GM18951 (cell line): Measurements from ENCODE around the gene ESRRA.

Experiments
- POLR2A ChIP-seq: IDR thresholded peaks from 4 replicates; pipeline ENCODE4 v1.6.1; 2011; ENCODE audit warnings: mild to moderate bottlenecking; ENCODE audit not compliant: insufficient read length, insufficient read depth; ENCODE audit errors: extremely low read depth
- in situ Hi-C: fragments of 300-500 bp; cut with MboI; formaldehyde crosslinking; loops from one replicate; pipeline ENCODE4 v1.12.0; 2022; ENCODE audit warnings: low sequenced_read_pairs, mixed read lengths, inconsistent platforms; ENCODE audit not compliant: unreplicated experiment

Gene ESRRA

GRCh38 chr11:64327993-64328392 lies 22.7 kb downstream of the ESRRA start:
- in situ Hi-C loops = no loop called here

DNA sequence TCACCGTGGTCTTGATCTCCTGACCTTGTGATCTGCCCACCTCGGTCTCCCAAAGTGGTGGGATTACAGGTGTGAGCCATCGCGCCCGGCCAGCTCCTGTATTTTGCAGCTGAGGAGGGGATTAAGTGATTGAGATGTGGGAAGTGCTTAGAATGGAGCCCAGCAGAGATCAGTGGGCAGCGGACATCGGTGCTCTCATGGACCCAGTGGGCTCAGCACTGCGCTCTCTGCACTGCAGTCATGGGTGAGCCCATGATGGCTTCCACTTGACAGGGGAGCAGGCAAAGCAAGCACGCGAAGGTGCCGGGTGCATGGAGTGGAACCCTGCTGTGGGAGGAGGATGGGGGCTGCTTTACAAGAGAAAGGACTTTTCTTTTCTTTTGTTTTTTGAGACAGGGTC lies 25.6 kb downstream of the ESRRA start:
- in situ Hi-C loops = no loop called here
- no peak for TF ChIP-seq POLR2A

More at GRCh38 chr11:64327993-64328392, 22.7 kb downstream of the ESRRA start:
- TF ChIP-seq POLR2A = no peak

DNA sequence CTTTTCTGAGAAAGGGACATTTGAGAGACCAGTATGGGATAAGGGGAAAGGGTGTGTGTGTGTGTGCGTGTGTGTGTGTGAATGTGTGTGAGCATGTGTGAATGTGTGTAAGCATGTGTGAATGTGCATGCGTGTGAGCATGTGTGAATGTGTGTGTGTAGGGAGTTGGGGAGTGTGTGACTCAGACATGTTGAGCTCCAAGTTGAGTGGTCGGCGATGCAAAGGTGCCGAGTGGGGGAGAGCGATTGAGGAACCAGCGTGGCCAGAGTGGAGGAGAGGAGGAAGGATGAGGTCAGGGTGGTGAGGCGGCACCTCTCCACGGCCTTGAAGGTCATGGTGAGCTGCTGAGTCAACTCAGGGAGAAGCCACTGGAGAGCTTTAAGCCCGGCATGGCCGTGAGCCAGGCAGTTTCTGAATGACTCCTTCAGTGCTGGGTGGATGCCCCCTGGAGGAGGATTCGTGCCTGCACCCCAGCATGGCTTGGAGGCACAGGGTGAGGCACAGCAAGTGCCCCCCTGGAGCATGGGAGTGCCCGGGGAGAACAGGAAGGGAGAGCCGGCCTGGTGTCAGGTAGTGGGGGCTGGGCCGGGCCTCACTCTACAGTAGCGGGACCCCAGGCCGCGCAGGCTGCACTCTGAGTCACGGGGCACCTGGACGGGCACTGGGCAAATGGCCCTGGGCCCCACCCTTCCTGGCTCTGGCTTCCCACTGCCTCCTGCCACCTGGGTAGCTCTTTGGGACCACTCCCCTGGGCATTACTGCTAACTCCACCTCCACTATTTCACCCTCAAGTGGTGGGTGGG lies 26.4 kb downstream of the ESRRA start:
- no peak for TF ChIP-seq POLR2A
- in situ Hi-C loops = no loop called here

- TF ChIP-seq POLR2A = no peak
- in situ Hi-C loops = no loop called here
Measured at GRCh38 chr11:64333556-64333955, 28.2 kb downstream of the ESRRA start.

DNA sequence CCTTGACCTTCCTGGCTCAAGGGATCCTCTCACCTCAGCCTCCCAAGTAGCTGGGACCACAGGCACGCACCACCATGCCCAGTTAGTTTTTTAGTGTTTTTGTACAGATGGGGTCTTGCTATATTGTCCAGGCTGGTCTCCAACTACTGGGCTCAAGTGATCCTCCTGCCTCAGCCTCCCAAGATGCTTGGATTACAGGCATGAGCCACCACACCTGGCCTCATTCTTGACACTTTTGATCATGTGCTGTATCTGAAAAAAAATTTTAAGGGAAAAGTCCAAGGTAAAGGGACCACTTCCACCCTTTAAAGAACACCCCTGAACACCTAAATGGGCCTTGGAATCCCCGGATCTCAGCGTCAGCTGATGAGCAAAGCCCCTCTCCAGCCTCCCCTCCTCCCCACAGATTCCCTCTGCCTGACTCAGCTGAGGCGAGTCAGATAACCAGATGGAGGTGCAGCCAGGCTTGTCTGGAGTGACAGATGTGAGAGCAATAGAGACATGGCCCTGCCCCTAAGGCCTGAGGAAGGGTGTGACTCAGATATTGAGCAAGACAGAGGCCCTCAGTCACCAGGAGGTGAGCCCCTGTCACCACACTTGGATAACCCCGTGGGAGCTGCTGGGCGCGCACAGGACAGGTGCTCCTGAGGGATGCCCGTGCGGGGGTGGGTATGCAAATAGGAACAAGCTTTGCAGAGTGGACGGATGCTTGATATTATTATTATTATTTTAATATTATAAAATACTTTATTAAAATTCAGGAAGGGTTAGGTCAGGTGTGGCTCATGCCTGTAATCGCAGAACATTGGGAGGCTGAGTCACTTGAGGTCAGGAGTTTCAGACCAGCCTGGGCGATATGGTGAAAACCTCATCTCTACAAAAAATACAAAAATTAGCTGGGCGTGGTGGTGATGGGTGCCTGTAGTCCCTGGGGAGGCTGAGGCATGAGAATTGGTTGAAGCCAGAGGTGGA lies 29.7 kb downstream of the ESRRA start:
- TF ChIP-seq POLR2A = peak; percentile 39
- in situ Hi-C loops = no loop called here

- no peak for TF ChIP-seq POLR2A
- in situ Hi-C loops = no loop called here
Measured at GRCh38 chr11:64337538-64338249, 32.4 kb downstream of the ESRRA start.

- in situ Hi-C loops = no loop called here
- TF ChIP-seq POLR2A = no peak
Measured at GRCh38 chr11:64338716-64339115, 33.4 kb downstream of the ESRRA start.

DNA sequence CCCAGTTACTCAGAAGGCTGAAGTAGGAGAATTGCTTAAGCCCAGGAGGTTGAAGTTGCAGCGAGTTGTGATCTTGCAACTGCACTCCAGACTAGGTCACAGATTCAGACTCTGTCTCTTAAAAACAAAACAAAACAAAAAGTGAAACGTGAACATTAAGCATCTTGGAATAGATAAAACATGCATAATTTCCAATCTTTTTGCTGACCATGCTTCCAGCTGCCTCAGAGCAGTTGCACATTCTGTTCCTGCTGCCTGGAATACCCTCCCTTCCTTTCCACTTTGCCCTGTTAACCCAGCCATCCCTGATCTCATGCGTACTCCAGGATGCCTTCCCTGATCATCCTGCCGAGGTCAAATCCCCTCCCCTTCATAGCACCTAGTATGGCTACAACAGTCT lies 34.0 kb downstream of the ESRRA start:
- in situ Hi-C loops = no loop called here
- no peak for TF ChIP-seq POLR2A

DNA sequence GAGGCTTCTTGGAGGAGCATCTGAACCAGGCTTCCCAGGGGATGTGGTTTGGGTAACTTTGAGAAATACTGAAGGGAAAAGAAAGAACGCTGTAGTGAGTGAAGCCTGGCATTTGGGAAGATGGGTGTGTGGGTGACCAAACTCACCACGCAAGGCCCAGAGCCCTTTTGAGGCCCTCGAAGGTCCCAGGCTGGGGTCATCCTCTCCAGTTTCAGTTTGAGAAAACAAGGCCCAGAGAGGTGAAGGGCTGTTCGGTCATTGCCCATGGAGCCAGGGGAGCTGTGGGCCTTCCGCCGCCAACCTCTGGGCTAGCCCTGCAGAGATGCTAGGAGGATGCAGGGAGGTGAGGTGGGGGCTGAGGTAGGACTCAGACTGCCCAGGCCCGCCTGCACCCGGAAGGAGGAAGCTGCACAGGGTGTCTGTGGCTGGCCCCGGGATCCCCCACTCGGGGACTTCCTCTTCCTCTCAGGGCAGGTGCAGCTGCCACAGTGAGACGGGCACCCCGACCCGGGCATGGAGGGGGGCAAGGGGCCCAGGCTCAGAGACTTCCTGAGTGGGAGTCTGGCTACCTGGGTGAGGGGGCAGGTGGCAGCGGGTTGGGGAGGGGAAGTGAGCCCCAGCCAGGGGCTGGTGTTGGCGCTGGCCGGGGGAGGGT lies 34.6 kb downstream of the ESRRA start, which contains the start of gene CCDC88B:
Gene CCDC88B (plus strand): TSS at position 451 of the 655 bp plus-strand sequence. CDS start 63 bp downstream, at position 514.
- in situ Hi-C loops = no loop called here

DNA sequence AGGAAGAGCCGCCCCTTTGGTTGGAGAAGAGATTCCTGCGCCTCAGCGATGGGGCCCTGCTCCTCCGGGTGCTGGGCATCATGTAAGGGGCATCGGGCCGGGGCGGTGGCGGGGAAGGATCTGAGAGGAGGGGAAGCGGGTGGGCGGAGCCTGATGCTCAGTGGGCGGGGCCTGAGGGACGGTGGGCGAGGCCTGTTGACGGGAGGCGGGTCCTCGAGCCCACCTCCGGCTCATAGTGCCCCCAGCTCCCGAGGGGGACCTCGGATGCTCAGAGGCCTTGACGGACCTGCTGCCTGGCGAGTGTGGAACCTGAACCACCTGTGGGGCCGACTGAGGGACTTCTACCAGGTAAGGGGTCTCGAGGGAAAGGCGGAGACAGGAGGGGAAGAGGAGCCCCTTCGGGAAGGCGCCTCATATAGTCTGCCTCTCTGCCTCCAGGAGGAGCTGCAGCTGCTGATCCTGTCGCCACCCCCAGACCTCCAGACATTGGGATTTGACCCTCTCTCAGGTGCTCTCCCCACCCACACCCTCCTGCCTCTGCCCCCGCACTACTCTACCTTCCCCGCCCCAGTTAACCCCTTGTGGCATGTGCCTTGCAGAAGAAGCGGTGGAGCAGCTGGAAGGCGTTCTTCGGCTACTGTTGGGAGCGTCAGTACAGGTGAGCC lies 35.5 kb downstream of the ESRRA start:
- in situ Hi-C loops = no loop called here
- TF ChIP-seq POLR2A = peak; percentile 58

More for the DNA sequence above, 34.6 kb downstream of the ESRRA start, which contains the start of gene CCDC88B:
- TF ChIP-seq POLR2A = peak; percentile 70

- no peak for TF ChIP-seq POLR2A
- in situ Hi-C loops = no loop called here
Measured at GRCh38 chr11:64341429-64341828, 36.1 kb downstream of the ESRRA start.
